ENCODE results near the gene SLC17A2. TPM values are rescaled to one million over a fixed set of nuclear protein-coding genes. Genes with fewer than 3 reads are reported as not detected.

The SLC17A2 gene
- total RNA-seq (2022; extraction: Qiagen RNA extraction; ENCODE audit: low read depth), result not detected in 5 replicates

GRCh38 chr6:25930532-25931410, at the start of gene SLC17A2:
SLC17A2 (minus strand) TSS chr6:25930691; CDS start chr6:25925796, 4,895 bp downstream.

GRCh38 chr6:25962149-25963127, 31.9 kb upstream of the SLC17A2 start, which contains the start of gene TRIM38:
TRIM38 (plus strand) TSS chr6:25962802; CDS start chr6:25966523, 3,721 bp downstream.

GRCh38 chr6:25874118-25874517, 56.4 kb downstream of the SLC17A2 start, which contains the start of gene SLC17A3:
SLC17A3 (minus strand) TSS chr6:25874243; CDS start chr6:25868387, 5,856 bp downstream.

Other genes with a start within 250 kb of the SLC17A2 start
- not detected in 5 replicates for gene SLC17A4, start 175.9 kb downstream of the SLC17A2 start, total RNA-seq (2022; extraction: Qiagen RNA extraction; ENCODE audit: low read depth)
- 0.12 TPM in 1 of 5 replicates, not detected in the others for gene SLC17A1, start 98.6 kb downstream of the SLC17A2 start, total RNA-seq (2022; extraction: Qiagen RNA extraction; ENCODE audit: low read depth)
- 0.86 to 1.4 TPM (median 1.3 TPM) in 5 replicates for gene SLC17A3, start 56.4 kb downstream of the SLC17A2 start, total RNA-seq (2022; extraction: Qiagen RNA extraction; ENCODE audit: low read depth)
- 1.6 to 2.1 TPM (median 2.0 TPM) in 5 replicates for gene TRIM38, start 32.1 kb upstream of the SLC17A2 start, total RNA-seq (2022; extraction: Qiagen RNA extraction; ENCODE audit: low read depth)
- gene HFE, start 156.7 kb upstream of the SLC17A2 start, total RNA-seq (2022; extraction: Qiagen RNA extraction; ENCODE audit: low read depth), result 10.1 to 14.0 TPM (median 13.1 TPM) in 5 replicates

All from A549 treated with GW870086 at 1 μM for 4 hours (cell line).